H9 (cell line): Measurements from ENCODE around the gene NSRP1. TPM values are rescaled to one million over a fixed set of nuclear protein-coding genes. Genes with fewer than 3 reads are reported as not detected.

Experiments used
- DNase-seq: peaks from one replicate; pipeline ENCODE4 v3.0.0-alpha.2; 2017
- H2AFZ ChIP-seq: one replicate; pipeline ENCODE4 v1.6.1; 2013; ENCODE audit warnings: mild to moderate bottlenecking, low read length, control low read depth, moderate library complexity
- H2AK5ac ChIP-seq: 2 replicates; pipeline ENCODE4 v1.6.1; 2013; ENCODE audit warnings: low read length, control low read depth, mixed read lengths; ENCODE audit not compliant: insufficient read length
- H2BK120ac ChIP-seq: one replicate; pipeline ENCODE4 v1.6.1; 2013; ENCODE audit warnings: low read depth, mild to moderate bottlenecking, low read length, control low read depth, inconsistent platforms; ENCODE audit not compliant: poor library complexity, severe bottlenecking
- H2BK12ac ChIP-seq: 2 replicates; pipeline ENCODE4 v1.6.1; 2013; ENCODE audit warnings: low read length, control low read depth, mixed read lengths, low read depth; ENCODE audit not compliant: insufficient read length
- H2BK15ac ChIP-seq: 2 replicates; pipeline ENCODE4 v1.6.1; 2013; ENCODE audit warnings: low read depth, low read length, control low read depth
- H2BK20ac ChIP-seq: one replicate; pipeline ENCODE4 v1.6.1; 2013; ENCODE audit warnings: low read depth, mild to moderate bottlenecking, low read length, control low read depth, inconsistent platforms; ENCODE audit not compliant: poor library complexity, severe bottlenecking
- H2BK5ac ChIP-seq: 2 replicates; pipeline ENCODE4 v1.6.1; 2013; ENCODE audit warnings: low read length, control low read depth, mixed read lengths; ENCODE audit not compliant: insufficient read length
- H3K14ac ChIP-seq: 2 replicates; pipeline ENCODE4 v1.6.1; 2013; ENCODE audit warnings: low read length, control low read depth; ENCODE audit not compliant: insufficient read depth
- H3K18ac ChIP-seq: 2 replicates; pipeline ENCODE4 v1.6.1; 2013; ENCODE audit warnings: low read depth, mild to moderate bottlenecking, mixed read lengths, low read length, control low read depth; ENCODE audit not compliant: insufficient read length
- H3K23ac ChIP-seq: 2 replicates; pipeline ENCODE4 v1.6.1; 2013; ENCODE audit warnings: low read length, control low read depth, mixed read lengths, low read depth; ENCODE audit not compliant: insufficient read length
- H3K23me2 ChIP-seq: 2 replicates; pipeline ENCODE4 v1.6.1; 2013; ENCODE audit warnings: low read depth, mild to moderate bottlenecking, mixed read lengths, low read length, control low read depth; ENCODE audit not compliant: insufficient read length, poor library complexity, severe bottlenecking
- H3K27ac ChIP-seq: 2 replicates; pipeline ENCODE4 v1.5.1; 2013; ENCODE audit warnings: low read length, control low read depth, mixed read lengths, low read depth; ENCODE audit not compliant: insufficient read length
- H3K27me3 ChIP-seq: 2 replicates; pipeline ENCODE4 v1.6.1; 2013; ENCODE audit warnings: low read length, control low read depth, inconsistent platforms; ENCODE audit not compliant: insufficient read depth
- H3K4ac ChIP-seq: 2 replicates; pipeline ENCODE4 v1.6.1; 2013; ENCODE audit warnings: low read depth, mild to moderate bottlenecking, control low read depth, inconsistent platforms, low read length, moderate library complexity
- H3K4me1 ChIP-seq: 2 replicates; pipeline ENCODE4 v1.6.1; 2013; ENCODE audit warnings: low read length, control low read depth, inconsistent platforms; ENCODE audit not compliant: insufficient read depth
- H3K4me2 ChIP-seq: 2 replicates; pipeline ENCODE4 v1.6.1; 2013; ENCODE audit warnings: low read length, control low read depth, mixed read lengths; ENCODE audit not compliant: insufficient read length, insufficient read depth
- H3K56ac ChIP-seq: 2 replicates; pipeline ENCODE4 v1.6.1; 2013; ENCODE audit warnings: low read depth, mild to moderate bottlenecking, mixed read lengths, low read length, control low read depth; ENCODE audit not compliant: insufficient read length
- H3K79me1 ChIP-seq: 2 replicates; pipeline ENCODE4 v1.6.1; 2013; ENCODE audit warnings: low read depth, mild to moderate bottlenecking, moderate library complexity, low read length, control low read depth, inconsistent platforms; ENCODE audit not compliant: insufficient read depth, poor library complexity, severe bottlenecking
- H3K79me2 ChIP-seq: 2 replicates; pipeline ENCODE4 v1.6.1; 2013; ENCODE audit warnings: low read length, control low read depth, inconsistent platforms; ENCODE audit not compliant: insufficient read depth
- H3K9ac ChIP-seq: 2 replicates; pipeline ENCODE4 v1.6.1; 2013; ENCODE audit warnings: low read length, control low read depth, mixed read lengths; ENCODE audit not compliant: insufficient read length; ENCODE audit errors: extremely low read depth
- H3K9me3 ChIP-seq: one replicate; pipeline ENCODE4 v1.6.1; 2013; ENCODE audit warnings: low read depth, low read length, inconsistent platforms; ENCODE audit not compliant: control insufficient read depth
- H3T11ph ChIP-seq: one replicate; pipeline ENCODE4 v1.6.1; 2013; ENCODE audit warnings: mild to moderate bottlenecking, low read length, control low read depth, inconsistent platforms
- H4K20me1 ChIP-seq: one replicate; pipeline ENCODE4 v1.6.1; 2013; ENCODE audit not compliant: control insufficient read depth, insufficient read length, insufficient read depth
- H4K5ac ChIP-seq: 2 replicates; pipeline ENCODE4 v1.6.1; 2013; ENCODE audit warnings: low read depth, mild to moderate bottlenecking, mixed read lengths, low read length, control low read depth; ENCODE audit not compliant: insufficient read length
- H4K8ac ChIP-seq: replicated peaks from 2 replicates; pipeline ENCODE4 v1.6.1; 2013; ENCODE audit warnings: low read length, control low read depth, mixed read lengths, low read depth; ENCODE audit not compliant: insufficient read length
- H4K91ac ChIP-seq: 2 replicates; pipeline ENCODE4 v1.6.1; 2013; ENCODE audit warnings: low read depth, mild to moderate bottlenecking, moderate library complexity, mixed read lengths, low read length, control low read depth; ENCODE audit not compliant: insufficient read length
- H3K27ac Mint-ChIP-seq, 3 experiments: 2 replicates in 2 of 3; 3 replicates in 1 of 3; pipeline ENCODE4 v1.8.0; 2020 to 2021; ENCODE audit warnings: mixed read lengths in 3 of 3, mild to moderate bottlenecking in 1 of 3, moderate library complexity in 1 of 3
- H3K27me3 Mint-ChIP-seq: 2 replicates; pipeline ENCODE4 v1.8.0; 2021; ENCODE audit warnings: low read depth, mild to moderate bottlenecking, moderate library complexity, mixed read lengths
- H3K36me3 Mint-ChIP-seq, 3 experiments: 2 replicates in 2 of 3; 3 replicates in 1 of 3; pipeline ENCODE4 v1.8.0; 2020 to 2021; ENCODE audit warnings: low read depth in 3 of 3, mixed read lengths in 3 of 3; ENCODE audit not compliant: insufficient read depth in 1 of 3
- H3K4me1 Mint-ChIP-seq, 2 experiments: 2 replicates each; pipeline ENCODE4 v1.8.0; 2020; ENCODE audit warnings: mixed read lengths in 2 of 2
- H3K4me3 Mint-ChIP-seq, 2 experiments: 2 replicates in 1 of 2; 3 replicates in 1 of 2; pipeline ENCODE4 v1.8.0; 2020 to 2021; ENCODE audit warnings: mild to moderate bottlenecking in 2 of 2, mixed read lengths in 2 of 2, moderate library complexity in 1 of 2
- H3K9me3 Mint-ChIP-seq, 2 experiments: 2 replicates in 1 of 2; 3 replicates in 1 of 2; pipeline ENCODE4 v1.8.0; 2020; ENCODE audit warnings: mild to moderate bottlenecking in 2 of 2, mixed read lengths in 2 of 2, moderate library complexity in 1 of 2
- CTCF ChIP-seq: fragments of 200-600 bp; sonication (generic); conservative IDR thresholded peaks from 3 replicates; pipeline ENCODE4 v1.8.0; 2021; ENCODE audit warnings: antibody characterized with exemption, mild to moderate bottlenecking
- WGBS: extraction: QIAGEN DNeasy Blood & Tissue Kit; methylation state at CpG from one replicate; pipeline ENCODE4 v1.1.7; 2013; ENCODE audit warnings: missing lambda C conversion rate, low lambda C conversion rate, mixed read lengths; ENCODE audit not compliant: insufficient read length; ENCODE audit errors: extremely low coverage; 5-methylcytosine and 5-hydroxymethylcytosine counted together
- total RNA-seq: library from RNA; stranded (reverse); gene quantifications from 2 replicates; pipeline ENCODE4 v1.2.1, GENCODE V29; 2021

NSRP1 gene
- total RNA-seq, 1 experiment from 2014 or later: 33.3 TPM

GRCh38 chr17:30095507-30096244 lies 20.9 kb upstream of the NSRP1 start:
- TF ChIP-seq CTCF: peak; percentile 66
- Histone ChIP-seq H2BK120ac (no peak overlapping the region), H3K14ac (no peak overlapping the region), H3K23ac (no peak overlapping the region), H3K4me2 (no peak overlapping the region), H2AFZ (no peak overlapping the region), H3K4ac (no peak overlapping the region), H3K4me1 (no peaks in the 10 kb centered on the region), H4K91ac (no peak overlapping the region), H2BK5ac (no peak overlapping the region), H3K9ac (no peak overlapping the region), H3K9me3 (no peaks in the 10 kb centered on the region), H3K56ac (no peak overlapping the region), H2BK12ac (no peak overlapping the region), H3K79me2 (no peaks in the 10 kb centered on the region), H3K79me1 (no peaks in the 10 kb centered on the region), H3K27ac (no peak overlapping the region), H2BK15ac (no peak overlapping the region; the same call in 1 of the 2 replicates), H3K27me3 (no peaks in the 10 kb centered on the region), H4K8ac (no peak overlapping the region), H2BK20ac (no peak overlapping the region), H3K18ac (no peak overlapping the region), H3T11ph (no peak overlapping the region), H4K20me1 (no peaks in the 10 kb centered on the region), H2AK5ac (no peak overlapping the region), H4K5ac (no peak overlapping the region), H3K23me2 (no peaks in the 10 kb centered on the region)
- Mint-ChIP-seq H3K27me3 (no peaks in the 10 kb centered on the region; the same call in none of the 2 replicates), H3K4me1 (peaks cover 0 to 3% of the 10 kb centered on the region in 2 experiments; a peak in 1 of 4 replicates), H3K27ac (no peak overlapping the region), H3K9me3 (no peaks in the 10 kb centered on the region), H3K36me3 (no peaks in the 10 kb centered on the region), H3K4me3 (no peak overlapping the region)
- DNase-seq: peak; percentile 41
- WGBS: no CpG with 5 or more reads among the region's 4 CpGs
